H1 (cell line): ENCODE measurements around the gene ZNF3. TPM values are rescaled to one million over a fixed set of nuclear protein-coding genes. Genes with fewer than 3 reads are reported as not detected.

Source experiments
- ASH2L ChIP-seq: fragments of 200-600, 300-600 bp; sonication (generic); IDR thresholded peaks from one replicate; pipeline ENCODE4 v1.7.1; 2017; ENCODE audit warnings: low read length
- NANOG ChIP-seq: IDR thresholded peaks from 2 replicates; pipeline ENCODE4 v1.6.1; 2011; ENCODE audit warnings: low read length, low read depth, mild to moderate bottlenecking, inconsistent platforms; ENCODE audit not compliant: insufficient read depth, poor library complexity, severe bottlenecking
- POLR2AphosphoS5 ChIP-seq: IDR thresholded peaks from 2 replicates; pipeline ENCODE4 v1.6.1; 2011; ENCODE audit warnings: low read depth, low read length
- polyA plus RNA-seq, 7 experiments: library from polyadenylated mRNA; depleted of rRNA in 3 of 7; stranded (reverse) in 5 of 7; unstranded in 2 of 7; fragments of >200 nt in 5 of 7; fragments of 200-250 nt in 2 of 7; gene quantifications; 1 replicate in 5 of 7; 2 replicates in 1 of 7; 4 replicates in 1 of 7; pipeline versions ENCODE4 v1.2.1 to v1.2.3, GENCODE V29; 2011 to 2013; ENCODE audit warnings: missing spikeins in 2 of 7, mixed read lengths in 2 of 7
- total RNA-seq: library from RNA; stranded (reverse); fragmentation: NEBNext Ultra II Directional; extraction: Animal tissue kit (Norgen Biotek cat#: 25700); gene quantifications from 2 replicates; pipeline ENCODE4 v1.2.1, GENCODE V29; 2021

The ZNF3 gene
- total and polyA plus RNA-seq, 2 of the 8 experiments (the other 6 are each of a cell fraction or from before 2014, with no cell fraction given) = 26.9 to 49.1 TPM

DNA sequence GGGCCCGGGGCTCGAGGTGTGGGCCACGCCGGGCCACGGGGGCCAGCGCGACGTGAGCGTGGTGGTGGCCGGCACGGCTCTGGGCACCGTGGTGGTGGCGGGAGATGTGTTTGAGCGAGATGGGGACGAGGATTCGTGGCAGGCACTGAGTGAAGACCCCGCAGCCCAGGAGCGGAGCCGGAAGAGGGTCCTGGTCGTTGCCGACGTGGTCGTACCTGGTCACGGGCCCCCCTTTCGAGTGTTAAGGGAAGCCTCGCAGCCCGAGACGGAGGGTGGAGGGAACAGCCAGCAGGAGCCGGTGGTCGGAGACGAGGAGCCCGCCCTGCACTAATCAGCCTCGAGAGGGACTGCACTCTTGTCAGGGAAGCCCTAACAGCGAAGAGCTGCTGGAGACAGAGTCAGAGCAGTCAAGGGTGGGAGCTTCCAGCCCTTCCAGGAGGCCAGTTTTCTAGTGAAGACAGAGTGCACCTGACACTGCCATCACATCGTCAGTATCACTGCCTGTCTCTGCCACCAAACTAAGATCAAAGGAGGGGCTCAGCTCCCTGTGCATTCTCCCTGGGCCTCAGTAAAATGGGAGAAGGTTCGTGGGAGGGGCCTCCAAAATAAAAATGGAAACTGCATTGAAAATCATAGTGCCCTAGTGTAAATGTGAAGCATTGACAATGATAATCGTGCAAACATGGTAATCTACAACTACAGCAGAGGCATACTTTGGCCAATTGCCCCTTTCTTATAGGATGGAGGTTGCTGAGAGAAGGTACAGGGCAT lies 46.5 kb upstream of the ZNF3 start (continued):
- TF ChIP-seq NANOG = no peak
- TF ChIP-seq POLR2AphosphoS5 = peak; percentile 20; the same call in 1 of the 2 replicates
- TF ChIP-seq ASH2L = peak; percentile 24
